PFSK-1 (cell line): Measurements from ENCODE around the gene MYO16.

Source experiments
- POLR2AphosphoS5 ChIP-seq: IDR thresholded peaks from 2 replicates; pipeline ENCODE4 v1.6.1; 2012; ENCODE audit warnings: low read depth, mild to moderate bottlenecking, control low read depth, low read length, moderate library complexity
- REST ChIP-seq, 2 experiments: IDR thresholded peaks; 2 replicates each; pipeline versions ENCODE4 v1.6.1 to v1.8.0; 2011 to 2012; ENCODE audit warnings: low read depth in 2 of 2, low read length in 2 of 2, control low read depth in 1 of 2, inconsistent platforms in 1 of 2, mild to moderate bottlenecking in 1 of 2, moderate library complexity in 1 of 2; ENCODE audit not compliant: insufficient read depth in 1 of 2
- SIN3A ChIP-seq: IDR thresholded peaks from 2 replicates; pipeline ENCODE4 v1.6.1; 2012; ENCODE audit warnings: mild to moderate bottlenecking, low read length, moderate library complexity, borderline replicate concordance; ENCODE audit not compliant: insufficient read depth
- TAF1 ChIP-seq: IDR thresholded peaks from 2 replicates; pipeline ENCODE4 v1.6.1; 2012; ENCODE audit warnings: low read length, control low read depth, borderline replicate concordance; ENCODE audit not compliant: insufficient read depth

GRCh38 chr13:109009756-109010155 is 380.3 kb downstream of the MYO16 start:
- no peak for TF ChIP-seq POLR2AphosphoS5
- TF ChIP-seq SIN3A, result no peak
- TF ChIP-seq REST (IDR thresholded peaks at IDR 0.05; ENCODE audit: insufficient read depth in 1 of 2, low read depth in 2 of 2, low read length in 2 of 2), result no peak
- TF ChIP-seq TAF1, result no peak
